ENCODE results near the gene PPIL6.
"Not testable (repeated sequence)": the region's sequence is repeated elsewhere in the genome, so short reads cannot be mapped to it uniquely, and the experiment has no call there.

Gene PPIL6

DNA sequence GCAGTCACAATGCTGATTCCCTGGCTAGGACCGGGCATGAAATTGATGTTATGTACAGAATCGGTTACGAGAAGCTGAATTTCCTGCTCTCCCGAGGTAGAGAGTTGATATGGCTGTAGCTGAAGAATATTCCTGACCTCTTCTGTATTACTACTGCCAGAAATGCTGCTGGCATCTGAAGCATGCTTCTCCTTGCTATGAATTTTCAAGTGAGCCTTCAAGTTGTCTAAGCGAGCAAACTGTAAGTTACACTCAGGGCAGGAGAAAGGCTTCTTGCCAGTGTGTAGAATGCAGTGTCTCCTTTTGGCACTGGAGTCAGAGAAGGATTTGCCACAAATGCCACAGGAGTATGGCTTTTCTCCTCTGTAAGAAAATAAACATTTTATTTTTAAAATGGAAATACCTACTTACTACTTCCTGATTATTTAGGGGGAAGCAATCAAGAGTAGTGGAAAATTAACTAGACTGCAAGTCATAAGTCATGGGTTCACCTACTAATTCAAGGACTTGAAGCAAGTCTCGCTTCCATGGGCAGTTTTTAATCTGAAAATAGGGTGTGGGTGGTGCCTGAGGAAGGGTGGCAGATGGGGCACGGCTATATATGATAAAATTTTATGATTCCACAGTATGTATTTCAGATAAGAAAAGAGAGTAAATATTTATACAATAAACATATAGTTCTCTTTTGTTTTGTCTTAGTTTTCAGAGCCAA is 25.9 kb upstream of the PPIL6 start:
- DNase-seq (ENCODE audit: low spot score) = no peak

DNA sequence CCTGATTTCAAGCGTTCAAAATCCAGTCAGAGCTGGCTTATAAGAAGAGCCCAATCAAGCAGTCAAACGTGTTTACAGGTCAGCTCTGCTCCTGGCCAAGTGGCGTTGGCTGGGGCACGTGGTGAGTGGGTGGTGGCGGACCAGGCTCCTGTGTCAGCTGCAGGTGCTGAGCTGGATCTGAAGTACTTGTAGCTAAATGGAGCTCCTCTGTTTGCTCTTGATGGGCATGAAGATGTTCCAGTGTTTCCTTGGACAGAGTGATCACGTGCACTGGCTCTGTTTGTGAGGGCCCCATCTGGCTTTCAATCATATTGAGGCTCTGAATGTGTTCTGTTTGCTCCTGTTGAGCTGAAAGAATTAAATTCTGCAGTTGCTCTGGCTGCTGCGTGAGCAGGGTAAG is 25.3 kb upstream of the PPIL6 start:
- DNase-seq (ENCODE audit: low spot score) = no peak

DNA sequence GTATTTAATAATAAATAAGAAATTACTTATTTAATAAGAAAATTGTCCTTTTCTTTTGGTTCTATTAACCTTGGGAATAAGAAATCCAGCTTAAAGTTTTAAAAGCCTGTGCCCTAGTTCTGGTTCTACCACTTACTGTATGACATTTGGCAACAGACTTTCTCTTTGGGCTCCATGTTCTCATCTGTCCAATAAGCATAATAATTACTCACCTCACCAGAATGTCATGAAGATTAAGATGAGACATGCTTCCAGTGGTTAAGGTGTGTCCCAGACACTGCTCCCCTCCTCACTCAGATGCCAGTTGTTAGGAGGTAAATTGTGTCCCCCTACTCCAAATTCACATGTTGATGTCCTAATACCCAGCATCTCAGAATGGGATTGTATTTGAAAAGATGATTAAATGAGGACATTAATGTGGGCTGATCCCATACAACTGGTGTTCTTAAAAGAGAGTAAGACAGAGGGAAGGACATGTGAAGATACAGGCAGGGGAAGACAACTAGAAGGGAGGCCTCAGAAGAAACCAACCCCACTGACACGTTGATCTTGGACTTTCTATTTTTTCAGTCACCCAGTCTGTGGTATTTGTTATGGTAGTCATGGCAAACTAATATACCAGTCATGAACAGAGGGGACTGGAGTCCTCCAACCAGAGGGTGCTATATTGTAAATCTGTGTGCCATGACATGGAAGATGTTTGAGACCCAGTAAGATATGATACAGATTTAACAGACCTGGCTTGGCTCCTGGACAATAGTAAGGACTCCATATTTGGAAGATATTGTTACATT is 21.5 kb upstream of the PPIL6 start:
- DNase-seq (ENCODE audit: low spot score) = no peak

DNA sequence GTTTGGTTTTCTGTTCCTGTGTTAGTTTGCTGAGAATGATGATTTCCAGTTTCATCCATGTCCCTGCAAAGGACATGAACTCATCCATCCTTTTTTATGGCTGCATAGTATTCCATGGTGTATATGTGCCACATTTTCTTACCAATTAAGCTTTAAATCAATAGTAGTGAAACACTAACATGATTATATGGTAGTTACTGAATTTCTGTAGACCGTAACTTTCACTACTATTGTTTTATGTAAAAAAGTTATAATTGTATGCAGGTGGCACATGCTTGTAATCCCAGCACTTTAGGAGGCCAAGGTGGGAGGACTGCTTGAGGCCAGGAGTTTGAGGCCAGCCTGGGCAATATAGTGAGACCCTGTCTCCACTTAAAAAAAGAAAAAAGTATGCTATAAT is 20.8 kb upstream of the PPIL6 start:
- DNase-seq (ENCODE audit: low spot score) = not testable (repeated sequence)

DNA sequence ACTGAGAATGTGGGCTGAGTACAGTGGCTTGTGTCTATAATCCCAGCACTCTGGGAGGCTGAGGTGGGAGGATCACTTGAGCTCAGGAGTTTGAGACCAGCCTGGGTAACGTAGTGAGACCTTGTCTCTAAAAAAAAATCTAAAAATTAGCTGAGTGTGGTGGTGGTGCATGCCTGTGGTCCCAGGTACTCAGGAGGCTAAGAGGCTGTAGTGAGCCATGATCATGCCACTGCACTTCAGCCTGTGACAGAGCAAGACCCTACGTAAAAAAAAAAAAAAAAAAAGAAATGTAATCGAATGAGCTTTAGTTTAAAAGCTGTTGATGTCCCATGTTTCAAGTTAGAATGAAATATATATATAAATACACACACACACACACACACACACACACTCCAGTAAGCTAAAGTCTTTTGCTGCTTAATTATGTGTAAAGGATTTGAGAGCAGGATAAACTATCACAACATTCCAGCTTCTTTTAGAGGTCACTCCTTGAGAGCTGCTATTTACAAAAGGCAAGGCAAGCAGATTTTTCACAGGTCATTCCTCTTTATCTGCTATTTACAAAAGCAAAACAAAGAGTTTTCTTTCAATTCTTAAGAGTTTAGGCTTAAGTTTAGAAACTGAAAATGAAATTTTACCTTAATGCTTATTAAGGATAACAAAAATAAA is 19.9 kb upstream of the PPIL6 start:
- no peak for DNase-seq (ENCODE audit: low spot score)

DNA sequence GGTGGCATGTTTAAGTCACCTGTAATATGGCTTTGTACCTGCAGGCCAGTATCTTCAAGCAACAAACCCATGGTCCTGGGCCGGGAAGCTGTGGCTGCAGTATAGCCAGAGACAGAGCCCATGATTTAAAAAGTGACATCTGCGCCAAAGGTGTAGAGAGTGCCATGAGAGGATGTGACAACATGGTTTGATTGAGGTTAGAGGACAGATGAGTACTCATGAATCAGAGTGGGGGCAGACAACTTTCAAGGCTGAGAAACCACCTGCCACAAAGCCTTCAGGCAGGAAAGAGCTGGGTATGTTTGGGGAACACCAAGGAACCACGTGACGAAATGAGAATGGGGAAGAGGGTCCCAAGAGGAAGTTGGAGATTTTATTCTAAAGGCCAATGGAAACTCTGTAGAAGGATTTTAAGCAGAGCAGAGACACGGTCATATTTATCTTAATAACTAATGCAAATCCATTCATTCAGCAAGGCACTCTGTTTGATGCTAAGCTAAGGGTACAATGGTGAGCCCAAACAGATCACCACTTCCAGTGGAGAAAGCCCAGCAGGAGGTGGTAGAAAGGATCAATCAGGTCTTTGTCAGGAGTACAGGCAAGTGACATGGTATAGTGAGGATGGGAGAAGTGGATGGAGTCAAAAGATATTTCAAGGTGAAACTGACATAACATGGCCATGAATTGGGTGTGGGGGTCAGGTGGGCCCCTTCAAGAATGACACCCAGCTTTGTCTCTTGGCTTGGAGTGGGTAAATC is 18.5 kb upstream of the PPIL6 start:
- DNase-seq (ENCODE audit: low spot score) = no peak

DNA sequence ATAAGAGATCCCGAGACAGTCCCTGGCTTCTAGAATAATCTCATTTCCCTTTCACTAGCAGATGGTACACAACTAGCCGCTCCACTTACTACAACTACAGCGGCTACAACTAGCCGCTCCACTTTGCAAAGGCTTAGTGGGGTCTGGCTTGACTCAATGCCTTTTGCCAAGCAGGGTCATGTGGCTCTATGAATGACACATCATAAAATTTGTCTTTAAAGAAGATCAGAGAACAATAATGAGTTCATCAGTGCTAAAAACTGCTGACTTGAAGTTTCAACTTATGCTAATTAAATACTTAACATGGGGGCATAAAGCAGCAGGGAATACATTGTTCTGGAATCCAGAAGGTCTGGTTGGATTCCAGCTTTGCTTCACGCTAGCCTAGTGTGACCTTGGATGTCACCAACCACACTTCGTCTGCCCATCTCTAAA is 17.2 kb upstream of the PPIL6 start:
- DNase-seq (ENCODE audit: low spot score) = no peak

DNA sequence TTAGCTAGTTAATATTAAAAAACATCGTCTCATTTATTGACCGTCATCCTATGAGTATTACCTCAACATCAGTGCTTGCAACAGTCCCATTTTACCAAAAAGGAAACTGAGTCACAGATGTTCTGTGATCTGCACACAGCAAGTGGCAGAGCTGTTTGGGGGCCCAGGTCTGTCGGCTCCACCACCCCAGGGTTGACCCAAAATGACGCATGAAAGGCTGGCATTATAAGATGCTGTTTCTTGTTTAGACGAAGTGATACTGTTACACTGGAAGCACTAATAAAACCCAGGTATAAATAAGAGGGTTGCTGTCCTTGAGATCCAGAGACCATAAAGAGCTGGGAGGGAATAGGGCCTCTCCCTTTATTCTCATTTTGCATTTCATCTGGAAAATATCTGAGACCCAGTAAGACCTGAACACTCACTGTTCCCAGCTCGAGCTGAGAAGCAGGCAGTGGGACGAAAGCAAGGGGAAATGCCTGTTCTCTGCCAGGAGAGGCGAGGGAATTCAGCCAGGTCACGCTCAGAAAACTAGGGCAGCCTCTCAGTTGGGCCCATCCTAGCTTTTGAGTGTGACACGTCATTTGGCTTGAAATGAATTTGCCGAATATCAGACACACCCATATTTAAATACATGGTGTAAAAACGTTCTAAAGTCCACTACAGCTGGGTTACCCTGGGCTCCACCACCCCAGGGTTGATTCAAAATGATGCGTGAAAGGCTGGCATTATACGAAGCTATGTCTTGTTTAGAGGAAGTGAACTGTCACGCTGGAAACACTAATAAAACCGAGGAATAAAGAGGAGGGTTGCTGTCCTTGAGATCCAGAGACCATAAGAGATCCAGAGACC is 16.5 kb upstream of the PPIL6 start:
- no peak for DNase-seq (ENCODE audit: low spot score)

DNA sequence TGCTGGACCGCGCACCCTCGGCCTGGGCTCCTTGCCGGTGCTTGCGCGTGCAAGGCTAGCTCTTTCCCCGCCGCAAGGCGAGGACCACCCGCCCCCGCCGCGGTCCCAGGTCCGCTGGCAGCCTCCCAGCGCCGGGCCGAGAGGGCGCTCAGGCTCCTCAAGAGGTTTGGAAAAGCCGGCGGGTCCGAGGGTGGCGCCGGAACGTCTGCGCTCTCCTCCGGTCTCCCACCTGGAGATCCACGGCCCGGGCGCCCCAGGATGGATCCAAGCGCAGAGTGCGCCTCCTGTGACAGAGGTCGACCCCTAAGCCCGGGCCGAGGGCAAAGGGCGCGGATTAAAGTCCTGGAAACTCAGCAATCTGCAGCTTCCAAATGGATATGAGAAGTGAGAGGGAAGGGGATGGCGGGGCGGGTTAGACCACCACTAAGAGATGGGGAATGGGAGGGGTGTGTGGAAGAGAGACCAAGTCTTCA is 15.7 kb upstream of the PPIL6 start:
- DNase-seq (ENCODE audit: low spot score) = no peak

DNA sequence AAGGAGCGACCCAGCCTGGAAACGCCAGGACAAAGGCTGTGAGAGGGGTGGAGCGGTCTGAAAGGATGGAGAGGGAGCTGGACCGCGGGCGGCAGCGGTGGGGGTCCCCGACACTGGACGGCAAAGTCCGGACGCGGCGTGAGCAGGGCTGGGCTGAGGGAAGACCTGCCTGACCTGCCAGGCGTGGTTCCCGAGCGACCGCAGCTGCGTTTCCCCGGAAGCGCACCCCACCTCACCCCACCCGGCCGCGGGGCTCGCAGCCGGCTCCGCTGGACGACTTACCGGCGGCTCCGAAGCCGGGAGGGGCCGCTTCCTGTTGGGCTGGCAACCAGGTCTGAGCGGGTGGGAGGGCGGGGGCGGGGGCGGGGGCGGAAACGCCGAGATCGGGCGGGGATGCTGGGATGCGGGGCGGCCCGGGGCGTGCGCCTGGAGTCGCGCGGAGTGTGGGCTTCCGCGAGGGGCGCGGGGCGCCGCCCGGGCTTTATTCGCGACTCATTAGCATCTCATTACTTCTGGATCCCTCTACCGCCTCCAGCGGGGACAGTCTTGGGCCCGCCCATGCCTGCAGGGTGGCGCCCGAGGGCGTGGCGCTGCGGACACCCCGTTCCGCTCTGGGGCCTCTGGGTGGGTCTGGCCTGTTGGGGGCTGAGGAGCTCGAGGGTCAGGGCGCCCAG is 15.1 kb upstream of the PPIL6 start, which contains the start of gene MICAL1:
MICAL1 (minus strand) TSS at position 336 of the 674 bp plus-strand sequence. CDS start 1,576 bp downstream, outside the sequence.
- DNase-seq (ENCODE audit: low spot score) = peak; percentile 77

DNA sequence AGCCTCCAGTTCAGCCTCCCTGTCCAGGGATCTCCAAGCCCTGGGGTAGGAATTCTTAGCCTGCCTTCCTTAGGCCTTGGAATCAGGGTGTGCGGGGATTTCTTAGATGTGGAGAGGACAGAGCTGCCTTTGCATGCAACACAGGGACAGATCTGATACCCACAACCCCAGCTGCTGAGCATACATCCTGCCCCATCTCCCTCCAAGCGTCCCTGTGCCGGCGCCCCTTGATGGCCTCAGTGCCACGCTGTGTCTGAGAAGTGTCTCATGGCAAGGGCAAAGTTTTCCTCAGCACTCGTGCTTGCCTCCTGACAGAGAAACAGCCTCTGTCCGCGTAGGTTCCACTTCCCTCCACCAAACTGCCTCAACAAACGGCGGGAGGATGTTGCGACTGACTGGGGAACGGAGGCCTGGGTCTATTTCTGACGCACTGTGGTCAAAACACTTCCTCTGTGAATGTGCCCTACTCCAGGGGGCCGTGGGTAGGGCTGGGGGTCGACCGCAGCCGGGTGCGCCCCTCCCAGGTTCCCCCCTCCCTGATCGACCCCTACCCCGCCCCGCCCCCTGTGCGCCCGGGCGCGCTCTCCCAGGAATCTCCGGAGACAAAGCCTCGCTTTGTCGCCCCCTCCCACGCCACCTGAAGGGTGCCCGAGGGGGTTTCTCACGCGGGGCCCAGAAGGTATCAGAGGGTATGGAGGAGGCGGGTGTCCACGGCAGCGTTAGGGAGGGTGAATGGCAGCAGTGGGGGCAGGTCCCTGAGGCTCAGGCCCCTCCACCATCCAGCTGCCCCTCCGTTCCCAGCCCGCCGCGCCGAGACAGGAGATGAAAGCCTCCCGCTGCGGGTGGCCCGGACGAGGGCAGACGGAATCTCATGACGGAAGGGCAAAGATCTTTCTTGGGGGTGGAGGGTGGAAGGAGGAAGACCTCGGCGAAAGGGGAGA is 14.3 kb upstream of the PPIL6 start:
- DNase-seq (ENCODE audit: low spot score) = no peak

DNA sequence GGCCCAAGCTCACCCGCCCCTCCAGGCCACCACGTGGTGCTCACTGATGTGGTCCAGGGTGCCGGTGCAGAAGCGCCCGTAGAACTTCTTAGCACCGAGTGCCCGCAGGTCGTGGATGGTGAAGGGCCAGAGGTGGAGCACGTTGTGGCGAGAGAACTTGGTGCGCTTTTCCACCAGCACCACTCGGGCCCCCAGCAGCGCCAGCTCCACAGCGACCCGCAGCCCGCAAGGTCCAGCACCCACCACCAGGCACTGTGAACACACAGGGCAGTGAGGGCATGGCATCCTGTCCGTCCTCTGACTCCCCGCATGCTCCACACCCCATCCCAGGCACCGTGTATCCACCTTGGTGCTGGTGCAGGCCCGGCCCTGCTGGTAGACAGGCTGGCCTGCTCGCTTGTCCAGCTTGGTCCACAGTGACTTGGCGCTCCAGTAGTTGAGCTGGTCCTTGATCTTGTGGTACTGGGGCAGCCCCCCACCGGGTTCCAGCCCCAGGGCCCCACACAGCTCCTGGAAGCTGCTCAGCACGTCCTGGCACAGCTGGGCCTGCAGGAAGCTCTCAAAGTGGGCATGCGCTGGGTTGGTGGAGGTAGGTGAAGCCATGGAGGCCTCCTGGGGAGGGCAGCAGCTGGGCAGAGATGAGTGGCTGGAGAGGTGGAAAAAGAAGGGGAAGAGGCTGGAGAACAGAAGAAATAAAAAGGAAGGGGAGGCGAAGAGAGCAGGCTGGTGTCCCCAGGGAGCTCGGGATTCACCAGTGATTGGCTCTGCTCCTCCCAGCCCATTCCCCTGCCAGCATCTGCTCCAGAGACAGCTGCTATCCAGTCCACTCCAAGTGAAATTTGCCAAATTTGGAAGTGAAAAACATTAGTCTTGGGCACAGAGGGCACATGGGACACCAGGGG is 13.4 kb upstream of the PPIL6 start:
- DNase-seq (ENCODE audit: low spot score) = no peak

DNA sequence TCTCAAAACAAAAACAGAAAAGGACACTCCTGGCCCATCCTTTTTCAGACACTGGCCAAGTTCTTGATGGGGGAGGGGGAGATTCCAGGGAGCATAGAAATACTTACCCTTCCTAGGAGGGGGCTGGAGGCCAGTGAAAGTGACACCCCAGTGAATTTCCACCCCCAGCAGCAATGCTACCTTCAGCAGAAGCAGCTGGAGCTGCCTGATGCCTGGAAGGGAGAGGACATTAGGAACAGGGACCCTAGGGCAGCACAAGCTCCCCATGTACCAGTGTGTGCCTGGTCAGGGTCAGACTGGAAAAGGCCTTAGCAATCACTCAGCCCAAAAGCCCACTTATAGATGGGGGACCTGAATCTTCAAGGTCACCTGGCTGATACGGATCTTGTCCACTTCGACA is 12.7 kb upstream of the PPIL6 start:
- DNase-seq (ENCODE audit: low spot score) = no peak

DNA sequence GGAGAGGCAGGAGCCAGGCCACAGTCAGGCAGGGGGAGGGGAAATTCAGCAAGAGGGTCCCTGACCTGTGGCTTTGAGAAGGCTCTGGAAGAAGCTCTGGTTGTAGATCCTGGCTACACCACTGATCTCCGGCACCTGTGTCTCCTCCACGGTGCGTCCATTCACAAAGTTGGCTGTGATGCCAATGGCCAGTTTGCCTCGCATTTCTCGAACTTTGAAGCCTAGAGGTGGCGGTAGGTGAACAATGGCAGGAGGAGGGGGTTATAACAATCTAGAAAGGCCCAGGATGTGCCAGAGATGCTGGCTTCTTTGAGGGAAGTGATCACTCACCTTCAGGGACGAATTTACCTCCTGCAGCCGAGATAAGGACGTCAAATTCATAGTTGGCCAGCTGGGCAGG is 11.8 kb upstream of the PPIL6 start:
- no peak for DNase-seq (ENCODE audit: low spot score)

DNA sequence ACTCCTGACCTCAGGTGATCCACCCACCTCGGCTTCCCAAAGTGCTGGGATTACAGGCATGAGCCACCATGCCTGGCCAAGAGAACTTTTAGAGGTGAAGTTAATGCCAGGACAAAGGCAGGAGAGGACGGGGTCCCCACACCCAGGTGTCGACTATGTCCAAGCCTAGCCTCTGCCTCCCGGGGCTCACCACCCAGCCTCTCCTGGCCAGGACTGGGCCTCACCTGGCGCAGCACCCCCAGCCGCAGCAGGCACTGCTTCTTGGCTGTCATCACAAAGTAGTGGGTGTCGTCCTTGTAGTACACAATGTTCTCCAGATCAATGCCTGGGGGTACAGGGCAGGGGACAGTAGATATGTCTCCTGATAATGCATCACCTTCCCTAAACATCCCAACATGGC is 10.9 kb upstream of the PPIL6 start:
- no peak for DNase-seq (ENCODE audit: low spot score)

DNA sequence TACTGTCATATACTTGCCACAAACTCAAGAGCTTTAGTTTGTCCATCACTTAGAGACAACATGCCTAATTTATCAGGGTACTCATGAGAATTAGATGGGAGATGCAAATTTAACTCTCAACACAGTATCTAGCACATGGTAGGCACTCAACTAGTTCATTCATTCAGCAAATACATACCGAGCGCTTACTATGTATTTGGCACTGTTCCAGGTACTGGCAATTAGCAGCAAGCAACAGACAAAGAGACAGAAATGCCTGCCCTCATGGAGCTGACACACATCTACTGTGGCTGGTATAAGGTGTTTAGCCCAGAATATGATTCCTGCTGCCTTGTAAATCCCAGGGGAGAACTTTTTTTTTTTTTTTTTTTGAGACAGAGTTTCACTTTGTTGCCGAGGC is 10.4 kb upstream of the PPIL6 start:
- DNase-seq (ENCODE audit: low spot score) = no peak

DNA sequence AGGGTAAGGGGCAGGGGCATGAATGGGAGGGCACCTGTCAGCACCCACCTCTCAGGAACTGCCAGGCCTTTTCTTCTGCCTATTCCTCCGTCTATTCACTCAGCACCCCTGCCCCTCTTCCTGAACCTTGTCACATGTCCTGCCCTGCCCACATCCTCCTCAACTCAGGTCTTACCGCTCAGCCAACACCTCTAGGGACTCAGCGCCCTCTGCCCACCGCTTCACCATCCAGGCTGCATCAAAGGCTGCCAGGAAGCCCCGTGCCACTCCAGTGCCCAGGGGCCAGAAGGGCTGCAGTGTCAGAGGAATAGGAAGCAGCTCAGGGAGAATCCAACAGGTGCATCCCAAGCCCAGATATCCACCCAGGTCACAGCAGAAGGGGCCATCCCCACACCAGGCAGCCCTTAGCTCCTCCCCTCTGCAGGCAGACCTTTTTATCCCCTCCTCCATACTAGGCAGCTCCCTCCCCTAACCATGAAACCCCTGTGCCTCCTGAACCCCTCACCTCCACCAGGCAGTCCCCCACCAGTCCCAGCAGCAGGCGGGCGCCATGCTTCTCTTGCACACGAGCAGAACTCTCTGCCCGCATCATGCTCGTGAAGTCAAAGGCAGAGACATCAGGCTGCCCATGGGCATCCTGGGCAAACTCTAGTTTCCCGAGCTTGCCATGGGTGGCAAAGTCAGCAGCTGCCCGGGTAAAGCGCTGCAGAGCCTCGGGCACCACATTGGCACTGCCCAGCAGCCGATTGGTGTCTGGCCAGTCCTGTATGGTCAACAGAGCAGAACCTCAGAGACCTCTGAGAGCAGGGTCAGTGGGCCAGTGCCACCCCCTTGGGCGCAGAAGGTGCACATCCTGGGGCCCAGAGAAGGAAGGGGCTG is 9.6 kb upstream of the PPIL6 start:
- no peak for DNase-seq (ENCODE audit: low spot score)
